Measurements from ENCODE around the gene DCLK1.

DNA sequence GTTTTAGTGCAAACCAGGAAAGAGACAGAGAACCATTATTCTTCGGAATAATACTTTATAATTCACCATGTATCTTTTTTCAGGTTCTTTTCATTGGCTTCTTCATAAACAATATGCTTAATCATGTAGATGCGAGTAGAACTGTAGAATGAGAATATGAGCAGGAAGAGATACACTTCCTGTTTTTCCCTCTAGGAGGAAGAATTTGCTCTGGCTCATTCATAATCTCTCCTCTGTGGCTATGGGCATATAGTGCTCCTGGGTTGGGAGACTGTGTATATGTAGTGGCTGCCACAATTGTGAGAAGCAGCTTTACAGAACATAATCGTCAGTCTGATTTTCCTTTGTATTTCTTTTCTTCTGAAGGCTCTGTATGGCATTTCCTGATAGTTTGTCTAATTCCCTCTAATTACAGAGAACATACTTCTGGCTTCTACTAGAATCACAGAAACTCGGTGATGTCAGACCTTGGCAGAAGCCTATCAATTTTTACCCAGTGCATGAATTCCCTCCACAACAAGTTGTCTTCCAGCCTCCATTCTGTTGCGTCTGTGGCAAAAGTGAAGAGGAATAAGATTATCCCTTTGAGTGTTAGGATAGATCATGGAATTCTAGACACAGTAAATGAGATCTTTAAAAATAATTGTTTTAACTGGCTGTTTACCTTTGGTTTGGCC is 2.9 kb upstream of the DCLK1 start:
- TF ChIP-seq, protein P1, sequence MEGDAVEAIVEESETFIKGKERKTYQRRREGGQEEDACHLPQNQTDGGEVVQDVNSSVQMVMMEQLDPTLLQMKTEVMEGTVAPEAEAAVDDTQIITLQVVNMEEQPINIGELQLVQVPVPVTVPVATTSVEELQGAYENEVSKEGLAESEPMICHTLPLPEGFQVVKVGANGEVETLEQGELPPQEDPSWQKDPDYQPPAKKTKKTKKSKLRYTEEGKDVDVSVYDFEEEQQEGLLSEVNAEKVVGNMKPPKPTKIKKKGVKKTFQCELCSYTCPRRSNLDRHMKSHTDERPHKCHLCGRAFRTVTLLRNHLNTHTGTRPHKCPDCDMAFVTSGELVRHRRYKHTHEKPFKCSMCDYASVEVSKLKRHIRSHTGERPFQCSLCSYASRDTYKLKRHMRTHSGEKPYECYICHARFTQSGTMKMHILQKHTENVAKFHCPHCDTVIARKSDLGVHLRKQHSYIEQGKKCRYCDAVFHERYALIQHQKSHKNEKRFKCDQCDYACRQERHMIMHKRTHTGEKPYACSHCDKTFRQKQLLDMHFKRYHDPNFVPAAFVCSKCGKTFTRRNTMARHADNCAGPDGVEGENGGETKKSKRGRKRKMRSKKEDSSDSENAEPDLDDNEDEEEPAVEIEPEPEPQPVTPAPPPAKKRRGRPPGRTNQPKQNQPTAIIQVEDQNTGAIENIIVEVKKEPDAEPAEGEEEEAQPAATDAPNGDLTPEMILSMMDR (IDR thresholded peaks at IDR 0.05; ENCODE audit: low read depth, low read length, missing input control) = no peak
- TF ChIP-seq, protein P2, sequence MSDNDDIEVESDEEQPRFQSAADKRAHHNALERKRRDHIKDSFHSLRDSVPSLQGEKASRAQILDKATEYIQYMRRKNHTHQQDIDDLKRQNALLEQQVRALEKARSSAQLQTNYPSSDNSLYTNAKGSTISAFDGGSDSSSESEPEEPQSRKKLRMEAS (IDR thresholded peaks at IDR 0.05) = no peak
- no peak for TF ChIP-seq RAD21 (IDR thresholded peaks at IDR 0.05)
- TF ChIP-seq, protein P3, sequence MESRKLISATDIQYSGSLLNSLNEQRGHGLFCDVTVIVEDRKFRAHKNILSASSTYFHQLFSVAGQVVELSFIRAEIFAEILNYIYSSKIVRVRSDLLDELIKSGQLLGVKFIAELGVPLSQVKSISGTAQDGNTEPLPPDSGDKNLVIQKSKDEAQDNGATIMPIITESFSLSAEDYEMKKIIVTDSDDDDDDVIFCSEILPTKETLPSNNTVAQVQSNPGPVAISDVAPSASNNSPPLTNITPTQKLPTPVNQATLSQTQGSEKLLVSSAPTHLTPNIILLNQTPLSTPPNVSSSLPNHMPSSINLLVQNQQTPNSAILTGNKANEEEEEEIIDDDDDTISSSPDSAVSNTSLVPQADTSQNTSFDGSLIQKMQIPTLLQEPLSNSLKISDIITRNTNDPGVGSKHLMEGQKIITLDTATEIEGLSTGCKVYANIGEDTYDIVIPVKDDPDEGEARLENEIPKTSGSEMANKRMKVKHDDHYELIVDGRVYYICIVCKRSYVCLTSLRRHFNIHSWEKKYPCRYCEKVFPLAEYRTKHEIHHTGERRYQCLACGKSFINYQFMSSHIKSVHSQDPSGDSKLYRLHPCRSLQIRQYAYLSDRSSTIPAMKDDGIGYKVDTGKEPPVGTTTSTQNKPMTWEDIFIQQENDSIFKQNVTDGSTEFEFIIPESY (IDR thresholded peaks at IDR 0.05) = no peak
- no peak for TF ChIP-seq SP1 (IDR thresholded peaks at IDR 0.05)
- TF ChIP-seq, protein P4, sequence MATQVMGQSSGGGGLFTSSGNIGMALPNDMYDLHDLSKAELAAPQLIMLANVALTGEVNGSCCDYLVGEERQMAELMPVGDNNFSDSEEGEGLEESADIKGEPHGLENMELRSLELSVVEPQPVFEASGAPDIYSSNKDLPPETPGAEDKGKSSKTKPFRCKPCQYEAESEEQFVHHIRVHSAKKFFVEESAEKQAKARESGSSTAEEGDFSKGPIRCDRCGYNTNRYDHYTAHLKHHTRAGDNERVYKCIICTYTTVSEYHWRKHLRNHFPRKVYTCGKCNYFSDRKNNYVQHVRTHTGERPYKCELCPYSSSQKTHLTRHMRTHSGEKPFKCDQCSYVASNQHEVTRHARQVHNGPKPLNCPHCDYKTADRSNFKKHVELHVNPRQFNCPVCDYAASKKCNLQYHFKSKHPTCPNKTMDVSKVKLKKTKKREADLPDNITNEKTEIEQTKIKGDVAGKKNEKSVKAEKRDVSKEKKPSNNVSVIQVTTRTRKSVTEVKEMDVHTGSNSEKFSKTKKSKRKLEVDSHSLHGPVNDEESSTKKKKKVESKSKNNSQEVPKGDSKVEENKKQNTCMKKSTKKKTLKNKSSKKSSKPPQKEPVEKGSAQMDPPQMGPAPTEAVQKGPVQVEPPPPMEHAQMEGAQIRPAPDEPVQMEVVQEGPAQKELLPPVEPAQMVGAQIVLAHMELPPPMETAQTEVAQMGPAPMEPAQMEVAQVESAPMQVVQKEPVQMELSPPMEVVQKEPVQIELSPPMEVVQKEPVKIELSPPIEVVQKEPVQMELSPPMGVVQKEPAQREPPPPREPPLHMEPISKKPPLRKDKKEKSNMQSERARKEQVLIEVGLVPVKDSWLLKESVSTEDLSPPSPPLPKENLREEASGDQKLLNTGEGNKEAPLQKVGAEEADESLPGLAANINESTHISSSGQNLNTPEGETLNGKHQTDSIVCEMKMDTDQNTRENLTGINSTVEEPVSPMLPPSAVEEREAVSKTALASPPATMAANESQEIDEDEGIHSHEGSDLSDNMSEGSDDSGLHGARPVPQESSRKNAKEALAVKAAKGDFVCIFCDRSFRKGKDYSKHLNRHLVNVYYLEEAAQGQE (IDR thresholded peaks at IDR 0.05) = no peak
- TF ChIP-seq TAF1 (conservative IDR thresholded peaks at IDR 0.05) = no peak
- no peak for TF ChIP-seq GABPA (IDR thresholded peaks at IDR 0.05 in 1 of 2, conservative IDR thresholded peaks at IDR 0.05 in 1 of 2)
- TF ChIP-seq EGR1 (IDR thresholded peaks at IDR 0.05; ENCODE audit: low read depth in 2 of 2) = no peak
- no peak for TF ChIP-seq JUND (IDR thresholded peaks at IDR 0.05)
